SK-N-SH (cell line): ENCODE results near the gene STOML2. TPM values are rescaled to one million over a fixed set of nuclear protein-coding genes. Genes with fewer than 3 reads are reported as not detected.

ENCODE experiments used
- CTCF ChIA-PET: fragments of 300-600, 350-600 bp; formaldehyde crosslinking; extraction: SDS; loops from one replicate; lab custom pipeline; 2021; lab: Yijun Ruan, JAX
- POLR2A ChIA-PET: fragments of 350-600 bp; sonication (Branson Sonifier 250); formaldehyde crosslinking; extraction: SDS; loops from one replicate; lab custom pipeline; 2020; ENCODE audit warnings: antibody characterized with exemption, inconsistent platforms; lab: Yijun Ruan, JAX
- DNase-seq: peaks from one replicate; pipeline ENCODE4 v3.0.0; 2012
- H2AFZ ChIP-seq: fragments of 200-600 bp; sonication (generic); 2 replicates; pipeline ENCODE4 v1.8.1; 2016; ENCODE audit warnings: antibody characterized with exemption, mild to moderate bottlenecking, low read depth
- H3F3A ChIP-seq: fragments of 200-600 bp; sonication (generic); replicated peaks from 2 replicates; pipeline ENCODE3; 2016; ENCODE audit warnings: antibody characterized with exemption, mild to moderate bottlenecking; ENCODE audit not compliant: insufficient read depth
- H3K27ac ChIP-seq, 2 experiments: fragments of 200-500 bp in 1 of 2; fragments of 200-600 bp in 1 of 2; sonication (Bioruptor generic) in 1 of 2; sonication (generic), shearing (Covaris generic) in 1 of 2; 2 replicates each; pipeline versions ENCODE4 v1.5.1 to v1.6.1; 2014 to 2016; ENCODE audit warnings: low read depth in 2 of 2, inconsistent platforms in 1 of 2, low read length in 1 of 2, mild to moderate bottlenecking in 1 of 2, mixed read lengths in 1 of 2
- H3K27me3 ChIP-seq: fragments of 200-600 bp; sonication (generic), shearing (Covaris generic); 2 replicates; pipeline ENCODE4 v1.6.1; 2016; ENCODE audit warnings: mixed run types; ENCODE audit not compliant: insufficient read depth
- H3K36me3 ChIP-seq, 2 experiments: fragments of 200-500 bp in 1 of 2; fragments of 200-600 bp in 1 of 2; sonication (Bioruptor generic) in 1 of 2; sonication (generic) in 1 of 2; replicated peaks in 1 of 2; 2 replicates each; pipeline versions ENCODE3 to v1.5.1; 2014 to 2016; ENCODE audit warnings: low read length in 1 of 2, mild to moderate bottlenecking in 1 of 2; ENCODE audit not compliant: insufficient read depth in 2 of 2, control insufficient read depth in 1 of 2
- H3K4me1 ChIP-seq, 2 experiments: fragments of 200-500 bp in 1 of 2; fragments of 200-600 bp in 1 of 2; sonication (Bioruptor generic) in 1 of 2; sonication (generic), shearing (Covaris generic) in 1 of 2; 2 replicates each; pipeline versions ENCODE4 v1.5.1 to v1.6.1; 2014 to 2016; ENCODE audit warnings: low read depth in 1 of 2, low read length in 1 of 2, mixed run types in 1 of 2; ENCODE audit not compliant: insufficient read depth in 2 of 2, control insufficient read depth in 1 of 2
- H3K4me2 ChIP-seq: fragments of 200-600 bp; sonication (generic), shearing (Covaris generic); 2 replicates; pipeline ENCODE4 v1.6.1; 2017; ENCODE audit warnings: mixed run types
- H3K4me3 ChIP-seq, 2 experiments: fragments of 200-500 bp in 1 of 2; fragments of 200-600 bp in 1 of 2; sonication (Bioruptor generic) in 1 of 2; sonication (generic), shearing (Covaris generic) in 1 of 2; 2 replicates each; pipeline versions ENCODE4 v1.5.1 to v1.8.1; 2014 to 2016; ENCODE audit warnings: low read depth in 2 of 2, inconsistent platforms in 1 of 2, low read length in 1 of 2, mild to moderate bottlenecking in 1 of 2, mixed read lengths in 1 of 2, moderate library complexity in 1 of 2
- H3K79me2 ChIP-seq: fragments of 200-600 bp; sonication (generic); 2 replicates; pipeline ENCODE4 v1.8.1; 2017; ENCODE audit warnings: mild to moderate bottlenecking; ENCODE audit not compliant: insufficient read depth
- H3K9ac ChIP-seq: fragments of 200-600 bp; sonication (generic); 2 replicates; pipeline ENCODE4 v1.6.1; 2017; ENCODE audit warnings: mixed run types
- H3K9me2 ChIP-seq: fragments of 200-600 bp; sonication (generic); 2 replicates; pipeline ENCODE4 v1.6.1; 2017; ENCODE audit warnings: mixed run types
- H3K9me3 ChIP-seq: fragments of 200-600 bp; sonication (generic); 2 replicates; pipeline ENCODE4 v1.6.1; 2017; ENCODE audit warnings: mixed run types, mild to moderate bottlenecking, moderate library complexity
- H4K20me1 ChIP-seq: fragments of 200-600 bp; sonication (generic); 2 replicates; pipeline ENCODE4 v1.6.1; 2017; ENCODE audit warnings: mild to moderate bottlenecking, mixed run types; ENCODE audit not compliant: insufficient read depth
- FOSL2 ChIP-seq: IDR thresholded peaks from 2 replicates; pipeline ENCODE4 v1.4.0; 2012; ENCODE audit warnings: low read depth, mild to moderate bottlenecking, moderate library complexity, borderline replicate concordance
- FOXM1 ChIP-seq: IDR thresholded peaks from 2 replicates; pipeline ENCODE4 v1.4.0; 2012; ENCODE audit warnings: low read depth, mild to moderate bottlenecking
- JUND ChIP-seq: IDR thresholded peaks from 2 replicates; pipeline ENCODE4 v1.4.0; 2012
- NFIC ChIP-seq: IDR thresholded peaks from 2 replicates; pipeline ENCODE4 v1.4.0; 2012; ENCODE audit warnings: borderline replicate concordance
- RFX5 ChIP-seq: IDR thresholded peaks from 2 replicates; pipeline ENCODE4 v1.6.1; 2012; ENCODE audit warnings: mild to moderate bottlenecking, improper control_type of control experiment, low read length
- RXRA ChIP-seq: IDR thresholded peaks from 2 replicates; pipeline ENCODE4 v1.4.0; 2012; ENCODE audit warnings: low read depth, mild to moderate bottlenecking, borderline replicate concordance
- TCF12 ChIP-seq: IDR thresholded peaks from 2 replicates; pipeline ENCODE4 v1.4.0; 2012
- WGBS: methylation state at CpG from one replicate; pipeline ENCODE4 v1.1.6; 2017; ENCODE audit warnings: low lambda C conversion rate; 5-methylcytosine and 5-hydroxymethylcytosine counted together
- polyA plus RNA-seq, 3 experiments: library from polyadenylated mRNA; depleted of rRNA; stranded (reverse); fragments of >200 nt; gene quantifications; 2 replicates each; pipeline ENCODE4 v1.2.3, GENCODE V29; 2012
- TF ChIP-seq, protein P1 (sequence below): IDR thresholded peaks from 2 replicates; pipeline ENCODE4; 2012
- TF ChIP-seq, protein P2 (sequence below): IDR thresholded peaks from 2 replicates; pipeline ENCODE4 v1.4.0; 2012; ENCODE audit warnings: low read depth
- TF ChIP-seq, protein P3 (sequence below): fragments of 150-350 bp; IDR thresholded peaks from 2 replicates; pipeline ENCODE4 v1.6.1; 2016; ENCODE audit warnings: mild to moderate bottlenecking, low read depth, low read length
- TF ChIP-seq, protein P4 (sequence below): fragments of 200-600 bp; sonication (generic); IDR thresholded peaks from 2 replicates; pipeline ENCODE4 v1.6.1; 2017; ENCODE audit warnings: antibody characterized with exemption, mild to moderate bottlenecking, moderate library complexity
- TF ChIP-seq, protein P5 (sequence below): fragments of 150-350 bp; IDR thresholded peaks from 2 replicates; pipeline ENCODE4 v1.6.1; 2017; ENCODE audit warnings: antibody characterized with exemption, low read length, low read depth, borderline replicate concordance

The STOML2 gene
- polyA plus RNA-seq, 1 of the 3 experiments (the other 2 are of a cell fraction) = 232 TPM

DNA sequence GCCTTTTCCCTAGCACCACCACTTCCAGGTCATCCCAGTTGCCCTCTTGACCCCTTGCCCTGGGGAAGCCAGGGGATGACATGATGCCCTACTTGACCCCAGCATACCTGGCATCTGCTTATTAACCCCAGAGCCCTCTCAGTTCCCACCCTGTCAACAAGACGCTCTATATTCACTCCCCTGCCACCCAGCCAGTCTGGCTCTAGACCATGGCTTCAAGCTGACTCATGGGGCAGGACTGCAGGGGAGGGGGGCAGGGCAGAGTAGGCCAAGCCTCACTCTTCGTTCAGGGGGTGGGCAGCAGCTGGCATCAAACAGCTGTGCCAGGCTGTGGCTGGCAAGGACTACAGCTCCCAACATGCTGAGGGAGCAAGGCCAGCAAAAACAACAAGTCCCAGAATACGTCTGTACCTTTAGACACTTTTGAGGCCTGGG, 7.4 kb upstream of the STOML2 start:
- Histone ChIP-seq H3K27ac (peak overlapping the region in 1 of 2 experiments; percentile 87; a peak in 2 of 4 replicates), H3K9me2 (no peaks in the 10 kb centered on the region), H3K4me1 (peaks cover 35 to 42% of the 10 kb centered on the region in 2 experiments), H3K4me3 (peak overlapping the region; percentile 92 to 95), H3K9ac (peak overlapping the region; percentile 90), H3K4me2 (peak overlapping the region; percentile 99), H3F3A (peaks cover 38% of the 10 kb centered on the region), H3K79me2 (peaks cover 65% of the 10 kb centered on the region), H2AFZ (no peak overlapping the region), H3K9me3 (no peaks in the 10 kb centered on the region), H4K20me1 (peaks cover 19% of the 10 kb centered on the region; the same call in 1 of the 2 replicates), H3K27me3 (no peaks in the 10 kb centered on the region), H3K36me3 (peaks cover 25 to 36% of the 10 kb centered on the region in 2 experiments)
- ChIA-PET CTCF (interaction anchor here (0.9 to 3.2 kb wide), 6 partner anchors 14 to 366 kb away, joined by 3 to 15 read pairs (median 4); partner anchors contain the start of gene PIGO), POLR2A (interaction anchor here (1.5 to 1.6 kb wide), 2 partner anchors 38 to 51 kb away, joined by 3 to 14 read pairs; partner anchors contain the start of genes UNC13B and VCP)
- 35% methylated on average over 2 of the region's 3 CpGs for WGBS
- TF ChIP-seq TCF12 (peak; percentile 61), RXRA (no peak), FOXM1 (no peak), FOSL2 (peak; percentile 72), JUND (peak; percentile 72; the same call in 1 of the 2 replicates)
- TF ChIP-seq, protein P1, sequence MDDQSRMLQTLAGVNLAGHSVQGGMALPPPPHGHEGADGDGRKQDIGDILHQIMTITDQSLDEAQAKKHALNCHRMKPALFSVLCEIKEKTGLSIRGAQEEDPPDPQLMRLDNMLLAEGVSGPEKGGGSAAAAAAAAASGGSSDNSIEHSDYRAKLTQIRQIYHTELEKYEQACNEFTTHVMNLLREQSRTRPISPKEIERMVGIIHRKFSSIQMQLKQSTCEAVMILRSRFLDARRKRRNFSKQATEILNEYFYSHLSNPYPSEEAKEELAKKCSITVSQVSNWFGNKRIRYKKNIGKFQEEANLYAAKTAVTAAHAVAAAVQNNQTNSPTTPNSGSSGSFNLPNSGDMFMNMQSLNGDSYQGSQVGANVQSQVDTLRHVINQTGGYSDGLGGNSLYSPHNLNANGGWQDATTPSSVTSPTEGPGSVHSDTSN = peak; percentile 50
- TF ChIP-seq, protein P2, sequence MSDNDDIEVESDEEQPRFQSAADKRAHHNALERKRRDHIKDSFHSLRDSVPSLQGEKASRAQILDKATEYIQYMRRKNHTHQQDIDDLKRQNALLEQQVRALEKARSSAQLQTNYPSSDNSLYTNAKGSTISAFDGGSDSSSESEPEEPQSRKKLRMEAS = 0 out of 2 replicates have a peak, but pooled peaks have one; percentile 42
- DNase-seq = no peak

DNA sequence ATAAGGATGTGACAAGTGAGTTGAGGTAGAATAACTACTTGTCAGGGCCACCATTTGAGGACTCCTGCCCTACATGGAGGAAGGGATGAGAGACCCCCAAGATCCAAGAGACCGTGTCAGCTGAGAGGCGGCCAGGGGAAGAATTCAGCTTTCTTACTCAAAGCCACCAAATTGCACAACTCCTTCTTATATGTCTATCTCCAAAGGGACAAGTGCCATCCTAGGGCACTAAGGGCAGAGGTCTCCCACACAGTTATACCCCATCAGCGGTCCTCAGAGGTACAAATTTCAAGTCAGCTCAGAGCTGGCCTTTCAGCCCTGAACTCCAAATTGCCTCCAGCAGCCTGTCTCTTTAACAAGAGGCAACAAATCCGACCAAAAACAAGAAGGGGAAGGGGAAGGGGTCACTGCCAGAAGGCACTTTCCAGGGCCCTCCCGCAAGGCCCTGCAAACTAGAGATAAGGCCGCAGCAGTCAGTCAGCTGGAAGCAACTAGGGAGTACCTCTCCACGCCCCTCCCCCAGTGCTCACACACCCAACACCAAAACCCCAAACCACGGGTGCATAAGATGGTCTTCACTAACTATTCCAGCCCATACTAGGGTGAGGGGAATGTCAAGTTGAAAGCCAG, 6.1 kb upstream of the STOML2 start:
- ChIA-PET CTCF (interaction anchor here (1.8 to 3.2 kb wide), 2 partner anchors 13 to 367 kb away, joined by 8 to 10 read pairs; partner anchors contain the start of gene PIGO), POLR2A (no interaction called here)
- no peak for DNase-seq
- peaks cover 19% of the 10 kb centered on the region; the same call in 1 of the 2 replicates for H4K20me1 ChIP-seq
- peaks cover 32% of the 10 kb centered on the region for H3F3A ChIP-seq
- no peak overlapping the region for H3K4me3 ChIP-seq
- peaks cover 55% of the 10 kb centered on the region for H3K79me2 ChIP-seq
- WGBS = 76% methylated on average over 5 of the region's 8 CpGs
- H3K9me2 ChIP-seq = no peaks in the 10 kb centered on the region
- H3K4me2 ChIP-seq = no peak overlapping the region
- H3K27ac ChIP-seq = no peak overlapping the region
- H3K36me3 ChIP-seq = peaks cover 25 to 47% of the 10 kb centered on the region in 2 experiments
- no peaks in the 10 kb centered on the region for H3K27me3 ChIP-seq
- H3K9ac ChIP-seq = no peak overlapping the region
- H3K9me3 ChIP-seq = no peaks in the 10 kb centered on the region
- TF ChIP-seq FOXM1 = no peak
- TF ChIP-seq, protein P3, sequence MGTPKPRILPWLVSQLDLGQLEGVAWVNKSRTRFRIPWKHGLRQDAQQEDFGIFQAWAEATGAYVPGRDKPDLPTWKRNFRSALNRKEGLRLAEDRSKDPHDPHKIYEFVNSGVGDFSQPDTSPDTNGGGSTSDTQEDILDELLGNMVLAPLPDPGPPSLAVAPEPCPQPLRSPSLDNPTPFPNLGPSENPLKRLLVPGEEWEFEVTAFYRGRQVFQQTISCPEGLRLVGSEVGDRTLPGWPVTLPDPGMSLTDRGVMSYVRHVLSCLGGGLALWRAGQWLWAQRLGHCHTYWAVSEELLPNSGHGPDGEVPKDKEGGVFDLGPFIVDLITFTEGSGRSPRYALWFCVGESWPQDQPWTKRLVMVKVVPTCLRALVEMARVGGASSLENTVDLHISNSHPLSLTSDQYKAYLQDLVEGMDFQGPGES = no peak
- TF ChIP-seq, protein P2 = no peak
- TF ChIP-seq, protein P4, sequence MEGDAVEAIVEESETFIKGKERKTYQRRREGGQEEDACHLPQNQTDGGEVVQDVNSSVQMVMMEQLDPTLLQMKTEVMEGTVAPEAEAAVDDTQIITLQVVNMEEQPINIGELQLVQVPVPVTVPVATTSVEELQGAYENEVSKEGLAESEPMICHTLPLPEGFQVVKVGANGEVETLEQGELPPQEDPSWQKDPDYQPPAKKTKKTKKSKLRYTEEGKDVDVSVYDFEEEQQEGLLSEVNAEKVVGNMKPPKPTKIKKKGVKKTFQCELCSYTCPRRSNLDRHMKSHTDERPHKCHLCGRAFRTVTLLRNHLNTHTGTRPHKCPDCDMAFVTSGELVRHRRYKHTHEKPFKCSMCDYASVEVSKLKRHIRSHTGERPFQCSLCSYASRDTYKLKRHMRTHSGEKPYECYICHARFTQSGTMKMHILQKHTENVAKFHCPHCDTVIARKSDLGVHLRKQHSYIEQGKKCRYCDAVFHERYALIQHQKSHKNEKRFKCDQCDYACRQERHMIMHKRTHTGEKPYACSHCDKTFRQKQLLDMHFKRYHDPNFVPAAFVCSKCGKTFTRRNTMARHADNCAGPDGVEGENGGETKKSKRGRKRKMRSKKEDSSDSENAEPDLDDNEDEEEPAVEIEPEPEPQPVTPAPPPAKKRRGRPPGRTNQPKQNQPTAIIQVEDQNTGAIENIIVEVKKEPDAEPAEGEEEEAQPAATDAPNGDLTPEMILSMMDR = no peak
- no peak for TF ChIP-seq NFIC
- no peak for TF ChIP-seq JUND
- TF ChIP-seq, protein P5, sequence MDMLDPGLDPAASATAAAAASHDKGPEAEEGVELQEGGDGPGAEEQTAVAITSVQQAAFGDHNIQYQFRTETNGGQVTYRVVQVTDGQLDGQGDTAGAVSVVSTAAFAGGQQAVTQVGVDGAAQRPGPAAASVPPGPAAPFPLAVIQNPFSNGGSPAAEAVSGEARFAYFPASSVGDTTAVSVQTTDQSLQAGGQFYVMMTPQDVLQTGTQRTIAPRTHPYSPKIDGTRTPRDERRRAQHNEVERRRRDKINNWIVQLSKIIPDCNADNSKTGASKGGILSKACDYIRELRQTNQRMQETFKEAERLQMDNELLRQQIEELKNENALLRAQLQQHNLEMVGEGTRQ = no peak
- no peak for TF ChIP-seq RFX5
- peaks cover 29 to 38% of the 10 kb centered on the region in 2 experiments for H3K4me1 ChIP-seq
- no peak overlapping the region for H2AFZ ChIP-seq
